ENCODE results near the gene MS4A14.

DNA sequence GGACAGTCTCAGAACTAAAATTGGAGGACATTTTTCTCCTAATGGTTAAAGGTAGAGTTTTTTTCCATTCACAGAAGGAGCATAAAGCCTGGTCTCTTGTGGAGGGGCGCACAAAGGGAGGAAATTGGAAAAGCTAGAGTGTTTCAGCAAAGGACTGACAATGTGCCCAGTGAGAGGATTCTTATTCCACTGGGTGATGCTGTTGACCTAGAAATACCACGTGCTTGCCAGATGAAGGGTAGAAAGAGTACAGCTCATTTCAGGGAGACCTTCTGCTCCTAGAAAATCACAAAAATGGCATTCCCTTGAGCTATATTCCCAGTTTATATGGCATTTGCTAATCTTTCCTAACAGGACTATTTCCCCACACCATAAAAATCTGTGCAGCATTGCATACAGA is 48.1 kb upstream of the MS4A14 start:
- TF ChIP-seq, protein P1, sequence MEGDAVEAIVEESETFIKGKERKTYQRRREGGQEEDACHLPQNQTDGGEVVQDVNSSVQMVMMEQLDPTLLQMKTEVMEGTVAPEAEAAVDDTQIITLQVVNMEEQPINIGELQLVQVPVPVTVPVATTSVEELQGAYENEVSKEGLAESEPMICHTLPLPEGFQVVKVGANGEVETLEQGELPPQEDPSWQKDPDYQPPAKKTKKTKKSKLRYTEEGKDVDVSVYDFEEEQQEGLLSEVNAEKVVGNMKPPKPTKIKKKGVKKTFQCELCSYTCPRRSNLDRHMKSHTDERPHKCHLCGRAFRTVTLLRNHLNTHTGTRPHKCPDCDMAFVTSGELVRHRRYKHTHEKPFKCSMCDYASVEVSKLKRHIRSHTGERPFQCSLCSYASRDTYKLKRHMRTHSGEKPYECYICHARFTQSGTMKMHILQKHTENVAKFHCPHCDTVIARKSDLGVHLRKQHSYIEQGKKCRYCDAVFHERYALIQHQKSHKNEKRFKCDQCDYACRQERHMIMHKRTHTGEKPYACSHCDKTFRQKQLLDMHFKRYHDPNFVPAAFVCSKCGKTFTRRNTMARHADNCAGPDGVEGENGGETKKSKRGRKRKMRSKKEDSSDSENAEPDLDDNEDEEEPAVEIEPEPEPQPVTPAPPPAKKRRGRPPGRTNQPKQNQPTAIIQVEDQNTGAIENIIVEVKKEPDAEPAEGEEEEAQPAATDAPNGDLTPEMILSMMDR (conservative IDR thresholded peaks at IDR 0.05) = no peak
- TF ChIP-seq EZH2 (IDR thresholded peaks at IDR 0.05; ENCODE audit: low read depth) = no peak
